Measurements from ENCODE around the gene CTNS.

DNA sequence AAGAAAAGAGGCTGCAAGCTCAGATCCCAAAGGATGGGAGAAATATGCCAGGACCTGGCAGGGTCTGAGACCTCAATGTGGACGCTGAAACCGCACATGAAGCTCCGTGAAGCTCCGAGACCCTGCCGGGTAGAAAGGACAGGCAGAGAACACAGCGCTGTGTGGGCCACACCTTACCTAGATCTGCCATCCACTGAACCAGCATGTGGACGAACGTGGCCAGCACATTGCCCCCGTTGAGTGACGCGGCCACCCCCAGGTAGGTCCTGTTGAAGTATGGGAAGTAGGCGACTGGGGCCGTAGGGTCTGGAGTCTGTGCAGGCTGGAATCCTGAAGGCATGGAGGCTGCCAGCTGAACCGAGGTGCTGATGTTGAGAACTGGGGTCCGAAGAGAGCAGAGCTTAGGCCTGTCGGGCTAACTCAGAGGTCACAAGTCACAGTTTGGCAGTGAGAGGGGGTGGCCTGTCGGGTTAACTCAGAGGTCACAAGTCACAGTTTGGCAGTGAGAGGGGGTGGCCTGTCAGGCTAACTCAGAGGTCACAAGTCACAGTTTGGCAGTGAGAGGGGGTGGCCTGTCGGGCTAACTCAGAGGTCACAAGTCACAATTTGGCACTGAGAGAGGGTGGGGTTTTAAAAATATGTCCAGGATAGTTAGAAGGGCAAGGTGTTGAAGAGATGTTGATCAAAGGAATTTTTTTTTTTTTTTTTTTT, 21.2 kb upstream of the CTNS start:
- TF ChIP-seq, protein P1, sequence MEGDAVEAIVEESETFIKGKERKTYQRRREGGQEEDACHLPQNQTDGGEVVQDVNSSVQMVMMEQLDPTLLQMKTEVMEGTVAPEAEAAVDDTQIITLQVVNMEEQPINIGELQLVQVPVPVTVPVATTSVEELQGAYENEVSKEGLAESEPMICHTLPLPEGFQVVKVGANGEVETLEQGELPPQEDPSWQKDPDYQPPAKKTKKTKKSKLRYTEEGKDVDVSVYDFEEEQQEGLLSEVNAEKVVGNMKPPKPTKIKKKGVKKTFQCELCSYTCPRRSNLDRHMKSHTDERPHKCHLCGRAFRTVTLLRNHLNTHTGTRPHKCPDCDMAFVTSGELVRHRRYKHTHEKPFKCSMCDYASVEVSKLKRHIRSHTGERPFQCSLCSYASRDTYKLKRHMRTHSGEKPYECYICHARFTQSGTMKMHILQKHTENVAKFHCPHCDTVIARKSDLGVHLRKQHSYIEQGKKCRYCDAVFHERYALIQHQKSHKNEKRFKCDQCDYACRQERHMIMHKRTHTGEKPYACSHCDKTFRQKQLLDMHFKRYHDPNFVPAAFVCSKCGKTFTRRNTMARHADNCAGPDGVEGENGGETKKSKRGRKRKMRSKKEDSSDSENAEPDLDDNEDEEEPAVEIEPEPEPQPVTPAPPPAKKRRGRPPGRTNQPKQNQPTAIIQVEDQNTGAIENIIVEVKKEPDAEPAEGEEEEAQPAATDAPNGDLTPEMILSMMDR (IDR thresholded peaks at IDR 0.05) = no peak
- no peak for TF ChIP-seq ZFX (IDR thresholded peaks at IDR 0.05; ENCODE audit: borderline replicate concordance)

Data from 22Rv1 (cell line).